Measurements from ENCODE around the gene ROBO1. TPM values are rescaled to one million over a fixed set of nuclear protein-coding genes. Genes with fewer than 3 reads are reported as not detected.

ROBO1 gene
- total and polyA plus RNA-seq, 2 of the 13 experiments (the other 11 are each of a cell fraction or from before 2014, with no cell fraction given), result 52.2 to 71.0 TPM

DNA sequence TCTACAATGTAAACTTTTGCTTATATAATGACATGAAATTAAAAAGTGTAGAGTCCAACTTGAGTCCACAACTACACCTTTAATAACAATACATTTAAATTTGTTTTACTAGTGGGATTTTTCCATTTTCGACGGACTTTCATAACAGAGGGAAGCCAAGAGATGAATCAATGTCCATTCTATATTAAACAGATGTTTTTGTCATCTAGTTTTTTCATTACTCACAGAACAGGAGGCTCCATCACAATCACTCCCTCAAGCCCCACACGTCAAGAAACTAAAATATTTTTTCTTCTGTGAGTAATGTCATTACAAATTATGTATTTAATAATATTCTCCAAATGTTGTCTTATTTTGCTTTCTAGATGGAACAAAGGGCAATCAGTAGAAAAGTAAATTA lies 932.9 kb downstream of the ROBO1 start:
- H3K9me3 ChIP-seq (ENCODE audit: low read length), result no peaks in the 10 kb centered on the region
- in situ Hi-C loops (cut with HindIII; ENCODE audit: extremely low pct_ligation_motif_present, low pct_unique_long_range_greater_than_20kb), result no loop called here
- DNase-seq (ENCODE audit: low spot score), result no peak
- peaks cover 71% of the 10 kb centered on the region for H3K79me2 ChIP-seq (ENCODE audit: insufficient read depth, low read length)
- H3K4me3 ChIP-seq (replicated peaks in 1 of 3; ENCODE audit: insufficient read depth in 1 of 3, low read depth in 2 of 3, low read length in 3 of 3), result no peak overlapping the region
- H3K4me1 ChIP-seq (ENCODE audit: insufficient read depth, low read length), result peaks cover 73% of the 10 kb centered on the region
- ChIA-PET CTCF (ENCODE audit: low intra/inter-chr PET ratio, low total read pairs) (no interaction called here), POLR2A (no interaction called here)
- intact Hi-C loops (cut with micrococcal nuclease; ENCODE audit: unreplicated experiment), result loop anchor here (5.0 kb wide), 4 partner anchors 82 to 182 kb away; no protein-coding TSS in a partner anchor
- H2AFZ ChIP-seq (ENCODE audit: low read length), result no peak overlapping the region
- BruUV-seq (replicated peaks), result no TSS peak
- 80% methylated on average over 3 of the region's 3 CpGs for WGBS (ENCODE audit: low lambda C conversion rate)
- no peak for TF ChIP-seq MIER2 (CRISPR knock-in tag; IDR thresholded peaks at IDR 0.05)
- TF ChIP-seq GATAD2A (CRISPR knock-in tag; IDR thresholded peaks at IDR 0.05), result no peak
- no peak for TF ChIP-seq ZNF234 (CRISPR knock-in tag; conservative IDR thresholded peaks at IDR 0.05)
- no peak for TF ChIP-seq ZNF879 (CRISPR knock-in tag; IDR thresholded peaks at IDR 0.05)
- TF ChIP-seq, protein P1, sequence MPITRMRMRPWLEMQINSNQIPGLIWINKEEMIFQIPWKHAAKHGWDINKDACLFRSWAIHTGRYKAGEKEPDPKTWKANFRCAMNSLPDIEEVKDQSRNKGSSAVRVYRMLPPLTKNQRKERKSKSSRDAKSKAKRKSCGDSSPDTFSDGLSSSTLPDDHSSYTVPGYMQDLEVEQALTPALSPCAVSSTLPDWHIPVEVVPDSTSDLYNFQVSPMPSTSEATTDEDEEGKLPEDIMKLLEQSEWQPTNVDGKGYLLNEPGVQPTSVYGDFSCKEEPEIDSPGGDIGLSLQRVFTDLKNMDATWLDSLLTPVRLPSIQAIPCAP (CRISPR knock-in tag; IDR thresholded peaks at IDR 0.05; ENCODE audit: low read depth), result no peak
- TF ChIP-seq, protein P2, sequence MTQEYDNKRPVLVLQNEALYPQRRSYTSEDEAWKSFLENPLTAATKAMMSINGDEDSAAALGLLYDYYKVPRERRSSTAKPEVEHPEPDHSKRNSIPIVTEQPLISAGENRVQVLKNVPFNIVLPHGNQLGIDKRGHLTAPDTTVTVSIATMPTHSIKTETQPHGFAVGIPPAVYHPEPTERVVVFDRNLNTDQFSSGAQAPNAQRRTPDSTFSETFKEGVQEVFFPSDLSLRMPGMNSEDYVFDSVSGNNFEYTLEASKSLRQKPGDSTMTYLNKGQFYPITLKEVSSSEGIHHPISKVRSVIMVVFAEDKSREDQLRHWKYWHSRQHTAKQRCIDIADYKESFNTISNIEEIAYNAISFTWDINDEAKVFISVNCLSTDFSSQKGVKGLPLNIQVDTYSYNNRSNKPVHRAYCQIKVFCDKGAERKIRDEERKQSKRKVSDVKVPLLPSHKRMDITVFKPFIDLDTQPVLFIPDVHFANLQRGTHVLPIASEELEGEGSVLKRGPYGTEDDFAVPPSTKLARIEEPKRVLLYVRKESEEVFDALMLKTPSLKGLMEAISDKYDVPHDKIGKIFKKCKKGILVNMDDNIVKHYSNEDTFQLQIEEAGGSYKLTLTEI (CRISPR knock-in tag; conservative IDR thresholded peaks at IDR 0.05), result no peak
- TF ChIP-seq SMAD1 (CRISPR knock-in tag; IDR thresholded peaks at IDR 0.05; ENCODE audit: borderline replicate concordance, low read depth), result no peak
- TF ChIP-seq TEAD2 (CRISPR knock-in tag; IDR thresholded peaks at IDR 0.05), result no peak
- TF ChIP-seq JUNB (CRISPR knock-in tag; IDR thresholded peaks at IDR 0.05; ENCODE audit: borderline replicate concordance), result no peak
- no peak for TF ChIP-seq ZKSCAN1 (IDR thresholded peaks at IDR 0.05; ENCODE audit: low read length)
- no peak for TF ChIP-seq TGIF2 (CRISPR knock-in tag; IDR thresholded peaks at IDR 0.05)
- TF ChIP-seq, protein P3, sequence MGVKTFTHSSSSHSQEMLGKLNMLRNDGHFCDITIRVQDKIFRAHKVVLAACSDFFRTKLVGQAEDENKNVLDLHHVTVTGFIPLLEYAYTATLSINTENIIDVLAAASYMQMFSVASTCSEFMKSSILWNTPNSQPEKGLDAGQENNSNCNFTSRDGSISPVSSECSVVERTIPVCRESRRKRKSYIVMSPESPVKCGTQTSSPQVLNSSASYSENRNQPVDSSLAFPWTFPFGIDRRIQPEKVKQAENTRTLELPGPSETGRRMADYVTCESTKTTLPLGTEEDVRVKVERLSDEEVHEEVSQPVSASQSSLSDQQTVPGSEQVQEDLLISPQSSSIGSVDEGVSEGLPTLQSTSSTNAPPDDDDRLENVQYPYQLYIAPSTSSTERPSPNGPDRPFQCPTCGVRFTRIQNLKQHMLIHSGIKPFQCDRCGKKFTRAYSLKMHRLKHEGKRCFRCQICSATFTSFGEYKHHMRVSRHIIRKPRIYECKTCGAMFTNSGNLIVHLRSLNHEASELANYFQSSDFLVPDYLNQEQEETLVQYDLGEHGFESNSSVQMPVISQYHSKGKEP (CRISPR knock-in tag; IDR thresholded peaks at IDR 0.05), result no peak
- TF ChIP-seq ZBTB7A (CRISPR knock-in tag; IDR thresholded peaks at IDR 0.05), result no peak
- TF ChIP-seq, protein P4, sequence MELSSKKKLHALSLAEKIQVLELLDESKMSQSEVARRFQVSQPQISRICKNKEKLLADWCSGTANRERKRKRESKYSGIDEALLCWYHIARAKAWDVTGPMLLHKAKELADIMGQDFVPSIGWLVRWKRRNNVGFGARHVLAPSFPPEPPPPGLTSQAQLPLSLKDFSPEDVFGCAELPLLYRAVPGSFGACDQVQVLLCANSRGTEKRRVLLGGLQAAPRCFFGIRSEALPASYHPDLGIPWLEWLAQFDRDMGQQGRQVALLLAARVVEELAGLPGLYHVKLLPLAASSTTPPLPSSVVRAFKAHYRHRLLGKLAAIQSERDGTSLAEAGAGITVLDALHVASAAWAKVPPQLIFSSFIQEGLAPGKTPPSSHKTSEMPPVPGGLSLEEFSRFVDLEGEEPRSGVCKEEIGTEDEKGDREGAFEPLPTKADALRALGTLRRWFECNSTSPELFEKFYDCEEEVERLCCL (CRISPR knock-in tag; IDR thresholded peaks at IDR 0.05; ENCODE audit: borderline replicate concordance), result no peak
- no peak for TF ChIP-seq NR2F6 (IDR thresholded peaks at IDR 0.05)
- TF ChIP-seq NR2F6 (CRISPR knock-in tag; IDR thresholded peaks at IDR 0.05), result no peak
- TF ChIP-seq KAT8 (CRISPR knock-in tag; IDR thresholded peaks at IDR 0.05), result no peak
- no peak for TF ChIP-seq SETDB1 (CRISPR knock-in tag; IDR thresholded peaks at IDR 0.05; ENCODE audit: borderline replicate concordance)
- no peaks in the 10 kb centered on the region; a peak in 1 of 5 replicates for H3K36me3 ChIP-seq (replicated peaks in 1 of 2; ENCODE audit: control insufficient read depth in 1 of 2, insufficient read depth in 2 of 2, low read length in 2 of 2)
- H3K27me3 ChIP-seq (ENCODE audit: control insufficient read depth in 1 of 2, insufficient read depth in 2 of 2, low read length in 2 of 2), result no peaks in the 10 kb centered on the region
- no peaks in the 10 kb centered on the region for H4K20me1 ChIP-seq (ENCODE audit: insufficient read depth, low read length)
- H3K4me2 ChIP-seq (ENCODE audit: low read depth, low read length), result no peak overlapping the region
- no peak for FAIRE-seq
- no peak for ATAC-seq
- H3K27ac ChIP-seq (ENCODE audit: extremely low read length, insufficient read depth, low read length), result peak overlapping the region; percentile 95
- no peak overlapping the region for H3K9ac ChIP-seq (ENCODE audit: insufficient read depth, low read depth, low read length)
